Peyer's patch (tissue), 4 donors: Measurements from ENCODE around the gene TMEFF1.

ENCODE experiments used
- CTCF ChIP-seq, 6 experiments: fragments of 450-650 bp in 4 of 6; fragments of 200-600 bp in 2 of 6; sonication (generic) in 1 of 6; IDR thresholded peaks; one replicate each; pipeline ENCODE4 v1.5.1; 2017 to 2019; ENCODE audit warnings: antibody characterized with exemption in 6 of 6, mild to moderate bottlenecking in 3 of 6, moderate library complexity in 1 of 6
- POLR2A ChIP-seq, 2 donors: fragments of 450-650 bp; IDR thresholded peaks; one replicate each; pipeline ENCODE4 v1.5.1; 2017; ENCODE audit warnings: antibody characterized with exemption in 2 of 2, mild to moderate bottlenecking in 2 of 2, moderate library complexity in 2 of 2

GRCh38 chr9:100486479-100487176, 13.7 kb downstream of the TMEFF1 start:
- TF ChIP-seq POLR2A (IDR thresholded peaks at IDR 0.05) (no peak), CTCF (IDR thresholded peaks at IDR 0.05) (no peak)
